HG03469 (cell line): Measurements from ENCODE around the gene ADAMTS6.
"Not testable (repeated sequence)": the region's sequence is repeated elsewhere in the genome, so short reads cannot be mapped to it uniquely, and the experiment has no call there.

Experiments used
- ATAC-seq: cut with Tn5 transposase; IDR thresholded peaks from one replicate; pipeline ENCODE4 v1.9.1; 2021; ENCODE audit warnings: mild to moderate bottlenecking, moderate library complexity, moderate number of reproducible peaks; ENCODE audit not compliant: unreplicated experiment

ADAMTS6 gene

GRCh38 chr5:65382582-65382981, 99.1 kb downstream of the ADAMTS6 start:
- no peak for ATAC-seq

- not testable (repeated sequence) for ATAC-seq
Observed at GRCh38 chr5:65370505-65370904, 111.2 kb downstream of the ADAMTS6 start.

GRCh38 chr5:65366655-65367054, 115.1 kb downstream of the ADAMTS6 start:
- no peak for ATAC-seq

DNA sequence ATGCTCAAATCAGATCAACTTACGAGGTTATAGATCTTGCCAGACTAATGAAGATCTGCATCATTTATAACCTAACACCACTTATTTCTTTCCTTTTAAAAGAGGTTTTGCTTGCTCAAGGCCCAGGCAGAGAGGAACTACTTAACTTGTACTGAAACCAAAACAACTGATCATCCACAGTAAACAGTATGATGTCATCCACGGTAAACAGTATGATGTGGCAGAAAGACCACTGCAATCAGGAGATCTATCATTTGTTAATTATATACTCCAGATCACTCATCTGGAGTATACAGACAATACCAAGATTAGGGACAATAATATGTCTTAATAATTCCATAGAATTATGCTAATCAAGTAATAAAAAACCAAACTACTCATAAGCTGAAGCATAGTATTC, 116.8 kb downstream of the ADAMTS6 start:
- ATAC-seq = no peak

- no peak for ATAC-seq
Observed at GRCh38 chr5:65363499-65363898, 118.2 kb downstream of the ADAMTS6 start.

DNA sequence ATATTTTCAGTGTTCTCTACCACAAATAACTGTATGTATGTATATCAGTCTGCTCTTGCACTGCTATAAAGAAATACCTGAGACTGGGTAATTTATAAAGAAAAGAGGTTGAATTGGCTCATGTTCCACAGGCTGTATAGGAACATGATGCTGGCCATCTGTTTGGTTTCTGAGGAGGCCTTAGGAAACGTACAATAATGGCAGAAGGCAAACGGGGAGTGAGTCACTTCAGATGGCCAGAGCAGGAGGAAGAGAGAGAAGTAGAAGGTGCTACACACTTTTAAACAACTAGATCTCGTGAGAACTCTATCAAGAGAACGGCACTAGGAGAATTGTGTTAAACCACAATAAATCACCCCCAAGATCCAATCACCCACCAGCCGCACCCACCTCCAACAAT, 121.7 kb downstream of the ADAMTS6 start:
- ATAC-seq = no peak

DNA sequence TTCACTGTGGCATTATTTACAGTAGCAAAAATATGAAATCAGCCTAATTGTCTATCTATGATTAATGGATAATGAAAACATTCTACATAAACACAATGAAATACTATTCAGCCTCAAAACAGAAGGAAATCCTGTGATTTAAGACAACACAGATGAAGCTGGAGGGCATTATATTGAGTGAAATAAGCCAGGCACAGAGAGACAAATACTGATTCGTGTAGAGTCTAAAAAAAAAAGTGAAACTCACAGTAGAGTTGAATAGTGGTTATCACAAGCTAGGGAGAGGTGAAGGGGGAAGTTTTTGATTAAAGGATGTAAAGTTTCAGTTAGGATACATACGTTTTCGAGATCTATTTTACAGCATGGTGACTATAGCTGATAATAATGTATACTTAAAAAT, 122.2 kb downstream of the ADAMTS6 start:
- no peak for ATAC-seq

DNA sequence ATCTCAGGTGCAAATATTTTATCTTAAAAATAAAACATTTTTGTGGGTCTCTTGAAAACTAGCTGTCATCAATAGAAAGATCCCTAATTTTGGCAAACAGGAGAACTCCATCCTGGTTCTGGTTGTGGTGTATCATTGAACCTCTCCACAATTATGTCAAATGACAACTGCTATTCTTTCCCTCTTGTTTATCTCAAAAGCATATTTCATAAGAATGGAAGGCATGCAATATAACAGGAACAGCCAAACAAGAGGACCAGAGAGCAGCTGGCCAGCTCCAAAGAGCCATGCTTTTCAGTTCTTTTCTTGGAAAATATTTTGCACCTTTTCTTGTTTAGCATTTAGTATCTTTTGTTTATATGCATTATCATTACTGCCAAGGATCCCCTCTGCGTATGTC, 125.4 kb downstream of the ADAMTS6 start:
- no peak for ATAC-seq

DNA sequence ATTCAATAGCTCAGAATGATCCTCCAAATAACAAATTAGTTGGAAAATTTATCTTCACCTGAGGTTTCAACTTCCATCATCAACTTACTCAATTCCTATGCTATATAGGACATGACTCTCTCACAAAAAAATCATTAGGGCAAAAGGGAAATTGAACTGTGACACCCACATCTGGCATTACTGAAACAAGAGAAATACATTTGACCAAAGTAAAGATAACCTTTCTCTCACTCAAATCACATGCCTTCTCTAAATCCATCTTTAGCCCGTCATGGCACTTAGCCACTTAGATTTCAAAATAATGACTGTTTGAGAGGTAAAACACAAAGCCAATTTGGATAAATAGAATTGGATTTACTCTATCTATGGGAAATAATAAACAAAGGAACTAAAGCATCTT, 126.4 kb downstream of the ADAMTS6 start:
- no peak for ATAC-seq

DNA sequence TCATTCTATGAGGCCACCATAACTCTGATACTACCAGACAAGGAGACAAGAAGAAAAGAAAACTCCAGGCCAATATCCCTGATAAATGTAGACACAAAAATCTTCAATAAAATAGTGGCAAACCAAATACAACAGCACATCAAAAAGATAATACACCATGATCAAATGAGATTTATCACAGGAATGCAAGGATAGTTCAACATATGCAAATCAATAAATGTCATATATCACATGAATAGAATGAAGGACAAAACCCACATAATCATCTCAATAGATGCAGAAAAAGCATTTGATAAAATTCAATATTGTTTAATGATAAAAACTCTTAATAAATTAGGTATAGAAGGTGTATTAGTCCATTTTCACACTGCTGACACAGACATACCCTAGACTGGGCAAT, 139.9 kb downstream of the ADAMTS6 start:
- ATAC-seq = no peak

- no peak for ATAC-seq
Observed at GRCh38 chr5:65338606-65339151, 143.0 kb downstream of the ADAMTS6 start.

- no peak for ATAC-seq
Observed at GRCh38 chr5:65334077-65334476, 147.6 kb downstream of the ADAMTS6 start.

GRCh38 chr5:65332591-65332990, 149.1 kb downstream of the ADAMTS6 start:
- no peak for ATAC-seq

DNA sequence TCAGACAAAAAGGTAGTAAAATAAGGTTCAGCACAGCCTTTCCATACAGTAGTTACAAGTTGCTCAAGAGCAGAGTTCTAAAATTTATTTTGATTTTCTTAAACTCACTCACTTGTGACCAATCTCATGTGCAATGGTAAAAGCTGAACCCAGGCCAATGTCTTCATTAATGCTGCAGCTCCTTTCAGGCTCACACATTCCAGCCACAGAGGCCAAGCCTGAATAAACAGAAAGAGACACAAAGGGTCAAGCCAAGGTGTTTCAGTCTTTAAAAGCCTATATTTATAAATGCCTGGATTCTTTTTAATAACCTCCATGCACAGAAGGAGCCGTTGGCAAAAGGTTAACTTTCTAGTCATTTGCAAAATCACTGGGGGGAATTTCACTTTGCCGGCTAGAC, 152.5 kb downstream of the ADAMTS6 start:
- ATAC-seq = no peak

- ATAC-seq = no peak
Observed at GRCh38 chr5:65327582-65327981, 154.1 kb downstream of the ADAMTS6 start.

GRCh38 chr5:65326922-65327321, 154.8 kb downstream of the ADAMTS6 start:
- ATAC-seq = no peak

GRCh38 chr5:65324226-65324625, 157.5 kb downstream of the ADAMTS6 start:
- ATAC-seq = no peak

GRCh38 chr5:65320704-65321103, 161.0 kb downstream of the ADAMTS6 start:
- ATAC-seq = not testable (repeated sequence)

DNA sequence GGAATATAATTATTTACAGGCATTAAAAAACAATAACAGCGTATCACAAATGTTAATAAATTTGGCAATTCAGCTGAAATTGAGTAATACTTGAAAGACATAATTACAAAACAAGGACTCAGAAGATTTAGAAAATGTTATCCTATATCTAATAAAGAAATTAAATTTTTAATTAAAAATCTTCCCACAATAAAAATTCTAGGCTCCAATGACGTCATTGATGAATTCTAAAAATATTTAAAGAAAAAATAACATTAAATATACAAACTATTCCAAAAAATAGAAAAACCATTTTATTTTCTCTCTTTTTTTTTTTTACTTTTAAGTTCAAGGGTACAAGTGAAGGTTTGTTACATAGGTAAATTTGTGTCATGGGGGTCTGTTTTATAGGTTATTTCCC, 161.5 kb downstream of the ADAMTS6 start:
- no peak for ATAC-seq

DNA sequence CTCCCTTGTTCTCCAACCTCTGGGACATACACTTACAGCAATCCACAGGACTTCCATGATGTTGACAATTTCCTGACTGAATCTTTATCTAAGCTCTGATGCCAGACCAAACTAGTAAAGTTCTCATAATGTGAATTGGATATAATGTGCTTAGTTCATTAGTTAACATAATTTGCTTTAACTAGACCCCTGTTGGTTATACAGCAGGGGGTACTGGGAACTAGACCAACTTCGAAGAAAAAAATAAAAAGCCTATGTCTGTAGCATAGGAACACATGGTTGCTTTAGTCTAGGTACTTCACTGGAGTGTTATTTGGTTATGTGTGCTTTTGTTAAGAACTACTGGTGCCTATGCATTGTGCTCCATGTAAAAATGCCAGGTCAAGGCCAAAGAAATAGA, 173.8 kb downstream of the ADAMTS6 start:
- ATAC-seq = no peak

DNA sequence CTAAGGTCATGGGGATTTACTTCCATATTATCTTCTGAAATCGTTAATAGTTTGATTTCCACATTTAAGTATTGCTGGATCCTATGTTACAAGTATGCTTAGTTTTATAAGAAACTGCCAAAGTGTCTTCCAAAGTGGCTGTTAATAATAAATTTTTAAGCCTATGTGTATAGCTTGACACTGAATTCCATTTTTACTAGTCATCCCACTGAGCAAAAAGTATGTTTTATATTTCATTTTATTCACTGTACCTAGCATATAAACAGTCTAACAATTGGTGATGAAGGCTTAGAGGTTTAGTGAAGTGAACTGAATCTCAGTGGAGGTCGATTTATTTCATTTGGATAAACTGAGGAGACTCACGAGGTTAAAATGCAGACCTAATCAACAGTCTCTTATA, 174.6 kb downstream of the ADAMTS6 start:
- ATAC-seq = no peak

DNA sequence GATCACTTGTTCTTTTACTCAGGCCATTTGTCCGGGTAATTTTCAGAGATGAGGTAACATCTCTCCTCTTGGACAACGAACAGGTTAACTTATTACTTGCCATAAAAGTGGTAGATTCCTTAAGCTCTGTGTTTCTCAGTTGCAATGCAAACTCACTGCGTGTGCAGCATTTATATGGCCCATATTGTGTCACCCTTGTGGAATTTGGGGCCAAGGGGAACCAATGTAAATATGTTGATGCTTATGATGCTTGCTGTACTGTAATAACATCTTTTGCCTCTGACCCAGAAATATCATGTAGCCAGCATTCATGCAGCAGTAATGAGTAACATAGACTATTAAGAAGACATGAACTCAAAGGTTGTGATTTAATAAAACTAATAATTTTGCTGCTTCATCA, 175.8 kb downstream of the ADAMTS6 start:
- ATAC-seq = no peak

GRCh38 chr5:65299861-65300260, 181.9 kb downstream of the ADAMTS6 start:
- no peak for ATAC-seq

GRCh38 chr5:65296067-65296466, 185.7 kb downstream of the ADAMTS6 start:
- ATAC-seq = no peak
